GM12872 (cell line): ENCODE data around the gene HS6ST1.

Experiments used
- TF ChIP-seq, protein P1 (sequence below): IDR thresholded peaks from 3 replicates; pipeline ENCODE4 v1.5.1; 2011; ENCODE audit warnings: low read depth, mild to moderate bottlenecking, low read length, moderate library complexity; ENCODE audit not compliant: insufficient read depth

The HS6ST1 gene

DNA sequence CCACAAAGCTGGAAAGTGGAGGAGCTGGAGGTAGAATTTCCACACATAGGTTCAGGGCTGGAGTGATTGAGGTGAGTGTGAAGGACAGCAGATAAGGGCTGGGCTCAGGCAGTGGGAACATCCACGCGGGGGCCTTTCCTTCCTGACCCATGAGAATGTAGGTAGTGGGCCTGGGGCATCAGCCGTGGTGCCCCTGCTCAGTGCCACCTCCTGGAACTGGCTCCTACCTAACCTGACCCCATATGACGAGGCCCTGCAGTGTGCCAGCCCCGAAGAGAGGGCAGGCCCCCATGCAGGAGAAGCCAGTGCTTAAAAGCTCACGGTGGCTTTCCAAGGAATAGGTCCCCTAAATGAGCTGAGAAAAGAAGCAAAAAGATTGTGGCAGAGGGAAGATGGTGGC is 66.2 kb downstream of the HS6ST1 start:
- TF ChIP-seq, protein P1, sequence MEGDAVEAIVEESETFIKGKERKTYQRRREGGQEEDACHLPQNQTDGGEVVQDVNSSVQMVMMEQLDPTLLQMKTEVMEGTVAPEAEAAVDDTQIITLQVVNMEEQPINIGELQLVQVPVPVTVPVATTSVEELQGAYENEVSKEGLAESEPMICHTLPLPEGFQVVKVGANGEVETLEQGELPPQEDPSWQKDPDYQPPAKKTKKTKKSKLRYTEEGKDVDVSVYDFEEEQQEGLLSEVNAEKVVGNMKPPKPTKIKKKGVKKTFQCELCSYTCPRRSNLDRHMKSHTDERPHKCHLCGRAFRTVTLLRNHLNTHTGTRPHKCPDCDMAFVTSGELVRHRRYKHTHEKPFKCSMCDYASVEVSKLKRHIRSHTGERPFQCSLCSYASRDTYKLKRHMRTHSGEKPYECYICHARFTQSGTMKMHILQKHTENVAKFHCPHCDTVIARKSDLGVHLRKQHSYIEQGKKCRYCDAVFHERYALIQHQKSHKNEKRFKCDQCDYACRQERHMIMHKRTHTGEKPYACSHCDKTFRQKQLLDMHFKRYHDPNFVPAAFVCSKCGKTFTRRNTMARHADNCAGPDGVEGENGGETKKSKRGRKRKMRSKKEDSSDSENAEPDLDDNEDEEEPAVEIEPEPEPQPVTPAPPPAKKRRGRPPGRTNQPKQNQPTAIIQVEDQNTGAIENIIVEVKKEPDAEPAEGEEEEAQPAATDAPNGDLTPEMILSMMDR, result no peak

DNA sequence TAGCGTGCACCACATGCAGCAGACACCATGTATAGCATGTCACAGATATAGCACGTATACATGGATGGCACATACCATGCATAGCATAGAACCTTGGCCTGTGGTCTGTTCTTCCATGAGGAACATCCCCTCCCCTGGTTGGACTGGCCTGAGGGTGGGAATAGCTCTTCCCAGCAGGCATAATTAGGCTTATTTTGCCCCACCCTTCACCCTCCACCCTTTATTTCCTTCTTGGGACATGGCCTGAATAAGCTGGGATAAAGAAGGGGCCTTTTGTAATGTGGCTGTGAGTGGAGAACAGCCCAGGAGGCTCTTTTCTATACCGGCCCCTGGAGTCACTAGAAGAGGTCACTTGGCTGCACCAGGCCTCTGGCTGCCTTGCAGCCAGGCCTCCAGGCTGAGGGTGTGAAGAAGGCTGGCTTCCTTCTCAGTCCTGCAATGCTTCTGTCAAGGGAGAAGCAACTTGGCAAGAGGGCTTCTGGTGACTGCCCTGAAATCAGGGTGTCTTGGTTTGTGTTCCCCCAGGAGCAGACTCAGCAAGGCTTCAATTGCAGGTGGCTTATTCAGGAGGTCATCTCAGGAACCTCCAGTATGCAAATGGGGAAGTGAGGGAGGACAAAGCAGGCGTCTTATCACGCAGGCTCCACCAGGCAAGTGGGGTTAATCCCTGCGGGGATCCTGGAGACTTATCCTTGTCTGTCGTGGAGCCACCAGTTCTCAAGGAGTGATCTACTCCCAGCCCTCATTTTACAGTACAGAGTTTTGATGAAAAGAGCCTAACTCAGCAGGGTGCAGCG is 68.2 kb downstream of the HS6ST1 start:
- TF ChIP-seq, protein P1, result no peak

DNA sequence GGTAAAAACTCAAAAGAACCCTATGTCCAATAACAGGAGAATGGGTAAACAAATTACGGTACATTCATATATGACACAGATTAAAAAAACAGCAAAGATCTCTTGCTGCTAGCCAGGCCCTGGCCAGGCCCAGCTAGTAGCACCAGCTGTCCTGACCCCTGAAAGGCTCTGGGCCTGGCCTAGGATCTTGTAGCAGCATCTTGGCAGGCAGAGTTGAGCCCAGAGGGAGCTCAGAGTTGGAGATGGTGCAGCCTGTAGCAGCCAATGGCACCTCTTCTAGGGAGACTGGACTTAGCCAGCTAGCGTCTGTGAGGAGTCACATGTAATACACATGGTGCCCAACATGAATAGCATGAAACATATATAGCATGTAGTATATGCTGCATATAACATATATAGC is 69.1 kb downstream of the HS6ST1 start:
- TF ChIP-seq, protein P1, result no peak

DNA sequence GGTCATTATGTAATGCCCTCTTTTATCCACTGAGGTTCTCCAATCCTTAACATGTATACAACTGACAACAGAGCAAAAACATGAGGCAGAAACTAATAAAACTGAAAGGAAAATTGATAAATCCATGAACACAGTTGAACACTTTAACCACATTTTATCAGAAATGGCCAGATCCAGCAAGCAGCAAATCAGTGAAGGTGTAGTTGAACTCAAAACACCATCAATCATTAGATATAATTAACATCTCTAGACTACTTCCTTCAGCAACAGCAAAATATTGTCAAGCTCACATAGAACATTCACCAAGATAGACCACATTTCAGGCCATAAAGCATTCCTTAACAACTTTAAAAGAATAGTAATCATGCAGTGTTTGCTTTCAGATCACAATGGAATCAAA is 72.9 kb downstream of the HS6ST1 start:
- TF ChIP-seq, protein P1, result no peak

DNA sequence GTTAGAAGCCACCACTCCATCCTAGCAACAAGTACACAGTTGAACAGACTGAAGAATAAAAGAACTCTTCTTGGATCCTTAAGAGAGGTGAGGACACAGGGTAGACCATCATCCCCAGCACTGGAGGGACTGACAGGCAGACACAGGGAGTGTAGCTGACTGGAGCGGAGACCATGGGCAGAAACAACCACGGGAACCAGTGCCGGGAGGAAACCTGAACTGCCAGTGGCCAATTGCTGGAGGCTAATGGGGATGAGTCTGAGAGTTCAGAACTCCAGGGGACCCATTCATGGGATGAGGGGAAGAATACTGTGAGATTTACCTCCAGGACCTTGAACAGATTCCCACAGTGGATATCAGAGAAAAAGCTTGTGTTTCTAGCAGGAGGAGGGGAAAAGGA is 76.8 kb downstream of the HS6ST1 start:
- TF ChIP-seq, protein P1, result no peak

DNA sequence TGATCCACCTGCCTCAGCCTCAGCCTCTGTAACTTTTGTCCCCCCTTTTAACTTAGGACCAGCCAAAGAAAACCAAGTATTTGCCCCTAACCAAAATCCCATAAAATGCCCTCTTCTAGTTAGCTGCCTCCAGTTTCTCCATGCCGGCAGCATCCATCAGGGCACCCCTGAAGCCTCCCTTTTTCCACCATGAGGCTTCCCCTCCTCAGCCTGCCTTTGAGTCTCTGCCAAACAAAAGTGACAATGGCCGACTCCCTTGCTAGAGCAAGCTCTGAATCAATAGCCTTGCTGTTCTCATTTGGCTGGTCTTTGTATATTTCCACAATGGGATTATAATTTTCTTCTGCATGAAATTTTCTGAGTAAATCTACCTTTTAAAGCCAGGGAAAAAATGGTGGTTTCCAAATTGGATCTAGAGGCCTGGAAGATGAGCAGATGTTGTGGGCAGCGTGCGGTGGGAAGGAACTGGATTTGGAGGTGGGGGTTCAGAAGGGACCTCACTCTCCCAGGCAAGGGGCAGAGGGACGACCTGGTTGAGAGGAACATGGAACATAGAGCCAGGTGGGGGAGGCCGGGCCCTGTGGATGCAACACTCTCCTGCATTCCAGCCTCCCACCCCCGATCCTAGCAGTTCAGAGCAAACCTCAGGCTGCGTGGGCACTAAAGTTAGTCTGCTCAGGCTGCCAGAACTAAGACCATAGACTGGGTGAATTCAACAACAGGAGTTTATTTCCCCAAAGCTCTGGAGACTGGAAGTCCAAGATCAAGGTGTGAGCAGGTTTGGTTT is 80.6 kb downstream of the HS6ST1 start:
- TF ChIP-seq, protein P1, result no peak

DNA sequence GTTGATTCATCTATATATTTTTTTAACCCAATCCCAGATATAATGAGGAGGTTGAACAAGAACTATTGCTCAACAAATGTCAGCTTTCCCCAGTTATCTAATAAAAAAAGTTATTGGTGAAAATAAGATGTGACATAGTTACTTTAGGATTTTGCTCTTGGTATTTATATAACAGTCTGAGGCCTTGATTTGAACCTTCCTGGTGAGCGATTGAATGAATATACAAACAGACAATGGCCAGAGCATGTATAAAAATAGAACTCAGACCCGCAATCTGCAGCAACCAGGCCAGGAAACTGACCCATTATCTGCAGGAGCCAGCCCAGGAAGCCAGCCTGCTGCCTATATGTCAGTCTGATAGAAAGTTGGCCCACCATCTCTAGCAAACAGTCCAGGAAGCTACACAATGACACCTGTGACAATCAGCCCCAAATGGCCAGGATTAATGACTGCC is 81.6 kb downstream of the HS6ST1 start:
- TF ChIP-seq, protein P1, result no peak
